ENCODE results near the gene DIPK1C. TPM values are rescaled to one million over a fixed set of nuclear protein-coding genes. Genes with fewer than 3 reads are reported as not detected.

DIPK1C gene
- total and polyA plus RNA-seq, 2 experiments from 2014 or later = not detected

GRCh38 chr18:74453016-74453566 is 4.0 kb downstream of the DIPK1C start:
- DNase-seq = no peak
- Histone ChIP-seq H3K4me3 (no peak overlapping the region), H3K9ac (no peak overlapping the region), H3F3A (ENCODE audit: insufficient read depth) (no peaks in the 10 kb centered on the region), H3K4me2 (ENCODE audit: unreplicated experiment) (no peak overlapping the region), H3K79me2 (ENCODE audit: insufficient read depth) (no peaks in the 10 kb centered on the region), H3K27ac (no peak overlapping the region), H3K36me3 (ENCODE audit: low read depth) (no peaks in the 10 kb centered on the region), H3K9me3 (ENCODE audit: low read depth) (no peaks in the 10 kb centered on the region), H3K4me1 (ENCODE audit: insufficient read depth) (no peaks in the 10 kb centered on the region), H3K27me3 (replicated peaks; ENCODE audit: insufficient read depth) (peaks cover 32% of the 10 kb centered on the region), H2AFZ (no peak overlapping the region), H3K9me2 (ENCODE audit: insufficient read depth) (no peaks in the 10 kb centered on the region), H4K20me1 (ENCODE audit: insufficient read depth) (no peaks in the 10 kb centered on the region)
- in situ Hi-C loops (cut with MboI) = no loop called here
- TF ChIP-seq EZH2 (IDR thresholded peaks at IDR 0.05; ENCODE audit: insufficient read depth, poor library complexity, severe bottlenecking) = no peak
- TF ChIP-seq EZH2phosphoT487 (IDR thresholded peaks at IDR 0.05; ENCODE audit: insufficient read depth, low read depth) = no peak
- WGBS, 2 experiments (ENCODE audit: low coverage in 1 of 2, low lambda C conversion rate in 2 of 2, missing lambda C conversion rate in 2 of 2) = 56 to 60% methylated on average over 7 of the region's 7 CpGs

GRCh38 chr18:74451148-74451547 is 6.0 kb downstream of the DIPK1C start:
- no peak for DNase-seq
- H3K27me3 ChIP-seq (replicated peaks; ENCODE audit: insufficient read depth) = peaks cover 22% of the 10 kb centered on the region

GRCh38 chr18:74450626-74451025 is 6.5 kb downstream of the DIPK1C start:
- H3K27me3 ChIP-seq (replicated peaks; ENCODE audit: insufficient read depth) = peaks cover 17% of the 10 kb centered on the region
- in situ Hi-C loops (cut with MboI) = no loop called here
- no peaks in the 10 kb centered on the region for H3F3A ChIP-seq (ENCODE audit: insufficient read depth)
- H3K9ac ChIP-seq = no peak overlapping the region
- H3K4me2 ChIP-seq (ENCODE audit: unreplicated experiment) = no peak overlapping the region
- H3K4me1 ChIP-seq (ENCODE audit: insufficient read depth) = no peaks in the 10 kb centered on the region
- H3K27ac ChIP-seq = no peak overlapping the region
- DNase-seq = no peak
- no peaks in the 10 kb centered on the region for H3K79me2 ChIP-seq (ENCODE audit: insufficient read depth)
- 5 to 10% methylated on average over 7 of the region's 7 CpGs for WGBS, 2 experiments (ENCODE audit: low coverage in 1 of 2, low lambda C conversion rate in 2 of 2, missing lambda C conversion rate in 2 of 2)
- H3K36me3 ChIP-seq (ENCODE audit: low read depth) = no peaks in the 10 kb centered on the region
- H2AFZ ChIP-seq = no peak overlapping the region
- no peaks in the 10 kb centered on the region for H4K20me1 ChIP-seq (ENCODE audit: insufficient read depth)
- H3K4me3 ChIP-seq = no peak overlapping the region
- H3K9me2 ChIP-seq (ENCODE audit: insufficient read depth) = no peaks in the 10 kb centered on the region
- H3K9me3 ChIP-seq (ENCODE audit: low read depth) = no peaks in the 10 kb centered on the region
- no peak for TF ChIP-seq EZH2phosphoT487 (IDR thresholded peaks at IDR 0.05; ENCODE audit: insufficient read depth, low read depth)
- TF ChIP-seq EZH2 (IDR thresholded peaks at IDR 0.05; ENCODE audit: insufficient read depth, poor library complexity, severe bottlenecking) = no peak

More at GRCh38 chr18:74451148-74451547, 6.0 kb downstream of the DIPK1C start:
- H3K9me3 ChIP-seq (ENCODE audit: low read depth) = no peaks in the 10 kb centered on the region
- no peaks in the 10 kb centered on the region for H3F3A ChIP-seq (ENCODE audit: insufficient read depth)
- no peak overlapping the region for H3K27ac ChIP-seq
- H3K79me2 ChIP-seq (ENCODE audit: insufficient read depth) = no peaks in the 10 kb centered on the region
- in situ Hi-C loops (cut with MboI) = no loop called here
- H3K4me1 ChIP-seq (ENCODE audit: insufficient read depth) = no peaks in the 10 kb centered on the region
- no peaks in the 10 kb centered on the region for H3K9me2 ChIP-seq (ENCODE audit: insufficient read depth)
- no peak overlapping the region for H3K4me3 ChIP-seq
- 65 to 67% methylated on average over 11 of the region's 11 CpGs for WGBS, 2 experiments (ENCODE audit: low coverage in 1 of 2, low lambda C conversion rate in 2 of 2, missing lambda C conversion rate in 2 of 2)
- no peak overlapping the region for H3K4me2 ChIP-seq (ENCODE audit: unreplicated experiment)
- no peaks in the 10 kb centered on the region for H3K36me3 ChIP-seq (ENCODE audit: low read depth)
- H3K9ac ChIP-seq = no peak overlapping the region
- no peak overlapping the region for H2AFZ ChIP-seq
- TF ChIP-seq EZH2 (IDR thresholded peaks at IDR 0.05; ENCODE audit: insufficient read depth, poor library complexity, severe bottlenecking) (no peak), EZH2phosphoT487 (IDR thresholded peaks at IDR 0.05; ENCODE audit: insufficient read depth, low read depth) (no peak)
- no peaks in the 10 kb centered on the region for H4K20me1 ChIP-seq (ENCODE audit: insufficient read depth)

GRCh38 chr18:74447404-74448152 is 9.5 kb downstream of the DIPK1C start:
- no peaks in the 10 kb centered on the region for H3K36me3 ChIP-seq (ENCODE audit: low read depth)
- H3K9me2 ChIP-seq (ENCODE audit: insufficient read depth) = no peaks in the 10 kb centered on the region
- 74 to 75% methylated on average over 16 of the region's 16 CpGs for WGBS, 2 experiments (ENCODE audit: low coverage in 1 of 2, low lambda C conversion rate in 2 of 2, missing lambda C conversion rate in 2 of 2)
- no peak overlapping the region for H3K27ac ChIP-seq
- no peaks in the 10 kb centered on the region for H3F3A ChIP-seq (ENCODE audit: insufficient read depth)
- no peaks in the 10 kb centered on the region for H3K79me2 ChIP-seq (ENCODE audit: insufficient read depth)
- no peak overlapping the region for H3K4me3 ChIP-seq
- H3K4me1 ChIP-seq (ENCODE audit: insufficient read depth) = no peaks in the 10 kb centered on the region
- no peak overlapping the region for H2AFZ ChIP-seq
- no peak for DNase-seq
- H3K27me3 ChIP-seq (replicated peaks; ENCODE audit: insufficient read depth) = 0 out of 2 replicates have a peak, but pooled peaks cover 16% of the 10 kb centered on the region
- H3K4me2 ChIP-seq (ENCODE audit: unreplicated experiment) = no peak overlapping the region
- TF ChIP-seq EZH2 (IDR thresholded peaks at IDR 0.05; ENCODE audit: insufficient read depth, poor library complexity, severe bottlenecking) = no peak
- no peak for TF ChIP-seq EZH2phosphoT487 (IDR thresholded peaks at IDR 0.05; ENCODE audit: insufficient read depth, low read depth)
- no peak overlapping the region for H3K9ac ChIP-seq
- H4K20me1 ChIP-seq (ENCODE audit: insufficient read depth) = no peaks in the 10 kb centered on the region
- in situ Hi-C loops (cut with MboI) = no loop called here
- H3K9me3 ChIP-seq (ENCODE audit: low read depth) = no peaks in the 10 kb centered on the region
